ENCODE results near the gene SELENBP1. TPM values are rescaled to one million over a fixed set of nuclear protein-coding genes. Genes with fewer than 3 reads are reported as not detected.

SELENBP1 gene
- total RNA-seq, 6 donors from 2014 or later = 241 to 804 (median 431) TPM

- no peak for ATAC-seq (ENCODE audit: low FRiP score in 2 of 2)
- 90 to 93% methylated on average over 2 of the region's 2 CpGs for WGBS, 2 donors
- H3K27ac ChIP-seq = no peak overlapping the region
- H3K9me3 ChIP-seq = no peaks in the 10 kb centered on the region
- no peaks in the 10 kb centered on the region for H3K27me3 ChIP-seq
- no peak overlapping the region for H3K4me3 ChIP-seq
- peaks cover 47 to 98% (median 63%) of the 10 kb centered on the region in 4 donors for H3K36me3 ChIP-seq
- H3K4me1 ChIP-seq = no peaks in the 10 kb centered on the region
- TF ChIP-seq POLR2AphosphoS5 (IDR thresholded peaks at IDR 0.05) = no peak
- TF ChIP-seq CTCF (IDR thresholded peaks at IDR 0.05) = no peak
- TF ChIP-seq POLR2A (IDR thresholded peaks at IDR 0.05) = no peak
- no peak for TF ChIP-seq EP300 (IDR thresholded peaks at IDR 0.05)
- no peak for DNase-seq
Observed at GRCh38 chr1:151411884-151412283, 39.4 kb upstream of the SELENBP1 start.

- TF ChIP-seq POLR2A (IDR thresholded peaks at IDR 0.05) = no peak
- no peak for TF ChIP-seq EP300 (IDR thresholded peaks at IDR 0.05)
- TF ChIP-seq CTCF (IDR thresholded peaks at IDR 0.05) = no peak
- TF ChIP-seq POLR2AphosphoS5 (IDR thresholded peaks at IDR 0.05) = no peak
- H3K4me1 ChIP-seq = no peaks in the 10 kb centered on the region
- H3K9me3 ChIP-seq = no peaks in the 10 kb centered on the region
- no peak overlapping the region for H3K4me3 ChIP-seq
- DNase-seq = no peak
- H3K27ac ChIP-seq = no peak overlapping the region
- ATAC-seq (ENCODE audit: low FRiP score in 2 of 2) = no peak
- H3K27me3 ChIP-seq = no peaks in the 10 kb centered on the region
- H3K36me3 ChIP-seq = peaks cover 64 to 98% (median 75%) of the 10 kb centered on the region in 4 donors
Observed at GRCh38 chr1:151408891-151409290, 36.4 kb upstream of the SELENBP1 start.

GRCh38 chr1:151407304-151407703 is 34.8 kb upstream of the SELENBP1 start:
- ATAC-seq (ENCODE audit: low FRiP score in 2 of 2) (no peak), DNase-seq (no peak)
- 79 to 89% methylated on average over 3 of the region's 3 CpGs for WGBS, 2 donors

GRCh38 chr1:151406176-151406575 is 33.7 kb upstream of the SELENBP1 start:
- no peak for ATAC-seq (ENCODE audit: low FRiP score in 2 of 2)

More at GRCh38 chr1:151407304-151407703, 34.8 kb upstream of the SELENBP1 start:
- no peaks in the 10 kb centered on the region for H3K27me3 ChIP-seq
- no peak for TF ChIP-seq EP300 (IDR thresholded peaks at IDR 0.05)
- TF ChIP-seq POLR2A (IDR thresholded peaks at IDR 0.05) = no peak
- TF ChIP-seq CTCF (IDR thresholded peaks at IDR 0.05) = no peak
- no peak for TF ChIP-seq POLR2AphosphoS5 (IDR thresholded peaks at IDR 0.05)
- H3K9me3 ChIP-seq = no peaks in the 10 kb centered on the region
- H3K4me1 ChIP-seq = no peaks in the 10 kb centered on the region
- H3K4me3 ChIP-seq = no peak overlapping the region
- H3K27ac ChIP-seq = no peak overlapping the region
- H3K36me3 ChIP-seq = peaks cover 65 to 99% (median 81%) of the 10 kb centered on the region in 4 donors

More at GRCh38 chr1:151406176-151406575, 33.7 kb upstream of the SELENBP1 start:
- Histone ChIP-seq H3K27ac (no peak overlapping the region), H3K4me3 (no peak overlapping the region), H3K4me1 (peaks cover 0 to 7% (median under 1%) of the 10 kb centered on the region in 4 donors), H3K36me3 (peaks cover 66 to 99% (median 81%) of the 10 kb centered on the region in 4 donors), H3K9me3 (no peaks in the 10 kb centered on the region), H3K27me3 (no peaks in the 10 kb centered on the region)
- TF ChIP-seq CTCF (IDR thresholded peaks at IDR 0.05) (no peak), POLR2AphosphoS5 (IDR thresholded peaks at IDR 0.05) (no peak), EP300 (IDR thresholded peaks at IDR 0.05) (no peak), POLR2A (IDR thresholded peaks at IDR 0.05) (no peak)
- DNase-seq = no peak
- 89 to 93% methylated on average over 8 of the region's 8 CpGs for WGBS, 2 donors

Data from upper lobe of left lung (tissue), 6 donors.